GM23338 (cell line): ENCODE data around the gene PAQR9. TPM values are rescaled to one million over a fixed set of nuclear protein-coding genes. Genes with fewer than 3 reads are reported as not detected.

Experiments
- ATAC-seq: fragments of 200-7000 bp; cut with Tn5 transposase; 3 replicates; pipeline ENCODE4 v1.9.1; 2020
- DNase-seq: peaks from one replicate; pipeline ENCODE4 v3.0.0-alpha.2; 2015; ENCODE audit warnings: low spot score
- H2AFZ ChIP-seq: fragments of 200-600 bp; sonication (generic); 2 replicates; pipeline ENCODE4 v1.8.0; 2016; ENCODE audit warnings: antibody characterized with exemption, mild to moderate bottlenecking, moderate library complexity
- H3F3A ChIP-seq: fragments of 200-600 bp; sonication (generic); replicated peaks from 2 replicates; pipeline ENCODE4 v1.8.0; 2017; ENCODE audit warnings: antibody characterized with exemption, mixed run types, low read depth
- H3K27ac ChIP-seq: fragments of 200-600 bp; sonication (generic); 2 replicates; pipeline ENCODE4 v1.6.1; 2016; ENCODE audit warnings: low read depth
- H3K27me3 ChIP-seq: fragments of 200-600 bp; sonication (generic); 2 replicates; pipeline ENCODE4 v1.8.0; 2016; ENCODE audit warnings: mild to moderate bottlenecking, mixed run types, moderate library complexity; ENCODE audit not compliant: insufficient read depth
- H3K36me3 ChIP-seq: fragments of 200-600 bp; sonication (generic); 2 replicates; pipeline ENCODE4 v1.8.0; 2016; ENCODE audit warnings: mild to moderate bottlenecking; ENCODE audit not compliant: insufficient read depth
- H3K4me1 ChIP-seq: fragments of 200-600 bp; sonication (generic); 2 replicates; pipeline ENCODE4 v1.8.0; 2016; ENCODE audit warnings: mild to moderate bottlenecking, moderate library complexity; ENCODE audit not compliant: insufficient read depth
- H3K4me2 ChIP-seq: fragments of 200-600 bp; sonication (generic); 2 replicates; pipeline ENCODE4 v1.7.1; 2017; ENCODE audit warnings: mixed run types
- H3K4me3 ChIP-seq: fragments of 200-600 bp; sonication (generic); 2 replicates; pipeline ENCODE4 v1.6.1; 2016; ENCODE audit warnings: mixed run types
- H3K79me2 ChIP-seq: fragments of 200-600 bp; sonication (generic); replicated peaks from 2 replicates; pipeline ENCODE4 v1.8.0; 2017; ENCODE audit warnings: mild to moderate bottlenecking; ENCODE audit not compliant: insufficient read depth
- H3K9me2 ChIP-seq: fragments of 200-600 bp; sonication (generic); 2 replicates; pipeline ENCODE4 v1.8.0; 2017; ENCODE audit not compliant: insufficient read depth
- H4K20me1 ChIP-seq: fragments of 200-600 bp; sonication (generic); replicated peaks from 2 replicates; pipeline ENCODE4 v1.8.0; 2017; ENCODE audit warnings: mild to moderate bottlenecking; ENCODE audit not compliant: insufficient read depth
- H3K27ac Mint-ChIP-seq: 2 replicates; pipeline ENCODE4 v1.8.0; 2020; ENCODE audit warnings: inconsistent platforms, mild to moderate bottlenecking, moderate library complexity, mixed read lengths
- H3K27me3 Mint-ChIP-seq: 3 replicates; pipeline ENCODE4 v1.8.0; 2022; ENCODE audit warnings: low read depth, mild to moderate bottlenecking, moderate library complexity, mixed read lengths, inconsistent platforms; ENCODE audit not compliant: insufficient read depth, poor library complexity
- H3K36me3 Mint-ChIP-seq: 3 replicates; pipeline ENCODE4 v1.8.0; 2021; ENCODE audit warnings: low read depth, mild to moderate bottlenecking, inconsistent platforms, moderate library complexity, mixed read lengths
- H3K4me1 Mint-ChIP-seq: 3 replicates; pipeline ENCODE4 v1.8.0; 2020; ENCODE audit warnings: mild to moderate bottlenecking, inconsistent platforms, mixed read lengths
- H3K4me3 Mint-ChIP-seq: 3 replicates; pipeline ENCODE4 v1.8.0; 2021; ENCODE audit warnings: moderate library complexity, mild to moderate bottlenecking, inconsistent platforms, mixed read lengths
- H3K9me3 Mint-ChIP-seq: 3 replicates; pipeline ENCODE4 v1.8.0; 2020; ENCODE audit warnings: moderate library complexity, mild to moderate bottlenecking, inconsistent platforms, mixed read lengths
- CREB1 ChIP-seq: fragments of 250-450 bp; sonication (Bioruptor Pico); IDR thresholded peaks from 2 replicates; pipeline ENCODE4 v1.5.0; 2020; ENCODE audit warnings: low read depth, mild to moderate bottlenecking, moderate library complexity
- CTCF ChIP-seq, 2 experiments: fragments of 200-600 bp in 1 of 2; sonication (generic) in 1 of 2; conservative IDR thresholded peaks; 2 replicates each; pipeline versions ENCODE4 v1.5.1 to v1.6.1; 2016 to 2017; ENCODE audit warnings: antibody characterized with exemption in 2 of 2, low read depth in 2 of 2, mild to moderate bottlenecking in 2 of 2, moderate library complexity in 1 of 2
- ETS1 ChIP-seq: IDR thresholded peaks from 2 replicates; pipeline ENCODE4 v1.6.1; 2016; ENCODE audit warnings: antibody characterized with exemption
- EZH2phosphoT487 ChIP-seq: fragments of 200-600 bp; sonication (generic); IDR thresholded peaks from one replicate; pipeline ENCODE4 v1.8.1; 2018; ENCODE audit warnings: antibody characterized with exemption; ENCODE audit not compliant: unreplicated experiment
- NANOG ChIP-seq: IDR thresholded peaks from 2 replicates; pipeline ENCODE4 v1.6.1; 2016; ENCODE audit warnings: antibody characterized with exemption, borderline replicate concordance
- REST ChIP-seq: IDR thresholded peaks from one replicate; pipeline ENCODE4 v1.6.1; 2018; ENCODE audit warnings: antibody characterized with exemption; ENCODE audit not compliant: unreplicated experiment
- STAT1 ChIP-seq: IDR thresholded peaks from one replicate; pipeline ENCODE4 v1.6.1; 2016; ENCODE audit warnings: antibody characterized with exemption; ENCODE audit not compliant: unreplicated experiment
- ZNF114 ChIP-seq: fragments of 250-450 bp; sonication (Bioruptor Pico); IDR thresholded peaks from 2 replicates; pipeline ENCODE4 v1.5.0; 2020; ENCODE audit warnings: mild to moderate bottlenecking, moderate library complexity
- polyA plus RNA-seq: library from polyadenylated mRNA; unstranded; fragments of >200 nt; fragmentation: Nextera tagmentation; extraction: Ambion mirVana; gene quantifications from 2 replicates; pipeline ENCODE4 v1.2.1, GENCODE V29; 2016
- total RNA-seq: library from RNA; depleted of rRNA; stranded (reverse); fragments of >200 nt; shearing (Covaris generic); gene quantifications from 2 replicates; pipeline ENCODE4 v1.2.3, GENCODE V29; 2014
- TF ChIP-seq, protein P1 (sequence below): fragments of 250-450 bp; sonication (Bioruptor Pico); IDR thresholded peaks from 2 replicates; pipeline ENCODE4 v1.5.0; 2020; ENCODE audit warnings: mild to moderate bottlenecking, moderate library complexity

The PAQR9 gene
- total and polyA plus RNA-seq, 2 experiments from 2014 or later, result 2.0 to 2.3 TPM

DNA sequence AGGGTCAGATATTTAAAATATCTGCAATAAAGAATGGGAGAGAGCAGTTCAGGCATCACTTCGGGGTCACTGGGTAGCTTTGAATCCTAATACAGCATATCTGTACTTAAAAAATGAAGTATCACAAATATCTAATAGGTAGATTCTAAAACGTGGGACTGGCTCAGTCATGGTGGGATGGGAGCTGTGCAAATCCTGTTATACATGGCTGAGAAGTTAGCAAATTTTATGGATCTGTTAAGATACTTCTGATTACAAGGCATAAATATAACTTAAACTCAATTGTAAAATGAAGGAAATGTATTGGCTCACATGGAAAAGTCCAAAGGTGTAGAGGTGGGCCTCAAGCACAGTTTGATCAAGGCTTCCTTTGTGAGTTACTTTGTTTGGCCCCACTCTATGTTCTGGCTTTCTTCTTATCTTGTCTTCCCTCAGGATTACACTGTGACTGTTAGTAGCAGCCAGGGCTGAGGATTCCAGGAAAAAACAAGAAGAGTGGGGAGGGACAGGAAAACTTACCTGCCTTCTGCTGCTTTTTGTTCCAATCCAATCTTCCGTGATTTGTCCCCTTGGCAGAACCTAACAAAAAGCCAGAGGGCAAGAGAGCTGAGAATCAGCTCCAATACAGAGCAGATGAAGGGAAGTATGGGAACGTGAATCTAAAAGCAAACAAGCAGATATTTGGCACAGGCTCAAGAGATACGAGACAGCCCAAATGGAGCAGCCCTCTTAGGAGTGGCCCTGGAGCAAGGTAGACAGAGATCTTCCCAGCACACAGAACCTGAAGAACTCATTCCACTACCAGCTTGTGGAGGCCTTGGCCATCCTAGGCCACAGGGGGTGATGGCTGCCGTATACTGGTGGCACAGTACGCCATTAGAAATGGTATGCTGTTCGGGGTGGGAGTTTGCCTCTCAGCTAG is 10.9 kb downstream of the PAQR9 start:
- no peaks in the 10 kb centered on the region; the same call in 1 of the 2 replicates for H3K4me1 ChIP-seq
- no peak overlapping the region for H3K4me3 ChIP-seq
- H3K9me3 Mint-ChIP-seq, result no peaks in the 10 kb centered on the region
- no peak for DNase-seq
- H3K27me3 ChIP-seq, result peaks cover 9% of the 10 kb centered on the region
- no peak for ATAC-seq
- H4K20me1 ChIP-seq, result no peaks in the 10 kb centered on the region
- H3K4me3 Mint-ChIP-seq, result no peak overlapping the region
- no peaks in the 10 kb centered on the region; the same call in 1 of the 2 replicates for H3K9me2 ChIP-seq
- H3F3A ChIP-seq, result no peaks in the 10 kb centered on the region
- no peaks in the 10 kb centered on the region for H3K36me3 Mint-ChIP-seq
- no peaks in the 10 kb centered on the region for H3K27me3 Mint-ChIP-seq
- no peak for TF ChIP-seq NANOG
- TF ChIP-seq CREB1, result no peak
- TF ChIP-seq ZNF114 (CRISPR knock-in tag), result no peak
- no peak for TF ChIP-seq REST
- TF ChIP-seq ETS1, result no peak
- no peak for TF ChIP-seq STAT1
- TF ChIP-seq, protein P1, sequence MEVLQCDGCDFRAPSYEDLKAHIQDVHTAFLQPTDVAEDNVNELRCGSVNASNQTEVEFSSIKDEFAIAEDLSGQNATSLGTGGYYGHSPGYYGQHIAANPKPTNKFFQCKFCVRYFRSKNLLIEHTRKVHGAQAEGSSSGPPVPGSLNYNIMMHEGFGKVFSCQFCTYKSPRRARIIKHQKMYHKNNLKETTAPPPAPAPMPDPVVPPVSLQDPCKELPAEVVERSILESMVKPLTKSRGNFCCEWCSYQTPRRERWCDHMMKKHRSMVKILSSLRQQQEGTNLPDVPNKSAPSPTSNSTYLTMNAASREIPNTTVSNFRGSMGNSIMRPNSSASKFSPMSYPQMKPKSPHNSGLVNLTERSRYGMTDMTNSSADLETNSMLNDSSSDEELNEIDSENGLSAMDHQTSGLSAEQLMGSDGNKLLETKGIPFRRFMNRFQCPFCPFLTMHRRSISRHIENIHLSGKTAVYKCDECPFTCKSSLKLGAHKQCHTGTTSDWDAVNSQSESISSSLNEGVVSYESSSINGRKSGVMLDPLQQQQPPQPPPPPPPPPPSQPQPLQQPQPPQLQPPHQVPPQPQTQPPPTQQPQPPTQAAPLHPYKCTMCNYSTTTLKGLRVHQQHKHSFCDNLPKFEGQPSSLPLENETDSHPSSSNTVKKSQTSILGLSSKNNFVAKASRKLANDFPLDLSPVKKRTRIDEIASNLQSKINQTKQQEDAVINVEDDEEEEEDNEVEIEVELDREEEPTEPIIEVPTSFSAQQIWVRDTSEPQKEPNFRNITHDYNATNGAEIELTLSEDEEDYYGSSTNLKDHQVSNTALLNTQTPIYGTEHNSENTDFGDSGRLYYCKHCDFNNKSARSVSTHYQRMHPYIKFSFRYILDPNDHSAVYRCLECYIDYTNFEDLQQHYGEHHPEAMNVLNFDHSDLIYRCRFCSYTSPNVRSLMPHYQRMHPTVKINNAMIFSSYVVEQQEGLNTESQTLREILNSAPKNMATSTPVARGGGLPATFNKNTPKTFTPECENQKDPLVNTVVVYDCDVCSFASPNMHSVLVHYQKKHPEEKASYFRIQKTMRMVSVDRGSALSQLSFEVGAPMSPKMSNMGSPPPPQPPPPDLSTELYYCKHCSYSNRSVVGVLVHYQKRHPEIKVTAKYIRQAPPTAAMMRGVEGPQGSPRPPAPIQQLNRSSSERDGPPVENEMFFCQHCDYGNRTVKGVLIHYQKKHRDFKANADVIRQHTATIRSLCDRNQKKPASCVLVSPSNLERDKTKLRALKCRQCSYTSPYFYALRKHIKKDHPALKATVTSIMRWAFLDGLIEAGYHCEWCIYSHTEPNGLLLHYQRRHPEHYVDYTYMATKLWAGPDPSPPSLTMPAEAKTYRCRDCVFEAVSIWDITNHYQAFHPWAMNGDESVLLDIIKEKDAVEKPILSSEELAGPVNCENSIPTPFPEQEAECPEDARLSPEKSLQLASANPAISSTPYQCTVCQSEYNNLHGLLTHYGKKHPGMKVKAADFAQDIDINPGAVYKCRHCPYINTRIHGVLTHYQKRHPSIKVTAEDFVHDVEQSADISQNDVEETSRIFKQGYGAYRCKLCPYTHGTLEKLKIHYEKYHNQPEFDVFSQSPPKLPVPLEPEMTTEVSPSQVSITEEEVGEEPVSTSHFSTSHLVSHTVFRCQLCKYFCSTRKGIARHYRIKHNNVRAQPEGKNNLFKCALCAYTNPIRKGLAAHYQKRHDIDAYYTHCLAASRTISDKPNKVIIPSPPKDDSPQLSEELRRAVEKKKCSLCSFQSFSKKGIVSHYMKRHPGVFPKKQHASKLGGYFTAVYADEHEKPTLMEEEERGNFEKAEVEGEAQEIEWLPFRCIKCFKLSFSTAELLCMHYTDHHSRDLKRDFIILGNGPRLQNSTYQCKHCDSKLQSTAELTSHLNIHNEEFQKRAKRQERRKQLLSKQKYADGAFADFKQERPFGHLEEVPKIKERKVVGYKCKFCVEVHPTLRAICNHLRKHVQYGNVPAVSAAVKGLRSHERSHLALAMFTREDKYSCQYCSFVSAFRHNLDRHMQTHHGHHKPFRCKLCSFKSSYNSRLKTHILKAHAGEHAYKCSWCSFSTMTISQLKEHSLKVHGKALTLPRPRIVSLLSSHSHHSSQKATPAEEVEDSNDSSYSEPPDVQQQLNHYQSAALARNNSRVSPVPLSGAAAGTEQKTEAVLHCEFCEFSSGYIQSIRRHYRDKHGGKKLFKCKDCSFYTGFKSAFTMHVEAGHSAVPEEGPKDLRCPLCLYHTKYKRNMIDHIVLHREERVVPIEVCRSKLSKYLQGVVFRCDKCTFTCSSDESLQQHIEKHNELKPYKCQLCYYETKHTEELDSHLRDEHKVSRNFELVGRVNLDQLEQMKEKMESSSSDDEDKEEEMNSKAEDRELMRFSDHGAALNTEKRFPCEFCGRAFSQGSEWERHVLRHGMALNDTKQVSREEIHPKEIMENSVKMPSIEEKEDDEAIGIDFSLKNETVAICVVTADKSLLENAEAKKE (CRISPR knock-in tag), result no peak
- TF ChIP-seq EZH2phosphoT487, result no peak
- TF ChIP-seq CTCF (conservative IDR thresholded peaks at IDR 0.05; ENCODE audit: low read depth in 2 of 2), result no peak
- H3K4me2 ChIP-seq, result no peak overlapping the region
- no peak overlapping the region for H3K27ac ChIP-seq
- H3K27ac Mint-ChIP-seq, result no peak overlapping the region
- peak overlapping the region; percentile 93; the same call in 1 of the 2 replicates for H2AFZ ChIP-seq
- H3K79me2 ChIP-seq, result no peaks in the 10 kb centered on the region
- H3K4me1 Mint-ChIP-seq, result peaks cover 9% of the 10 kb centered on the region
- H3K36me3 ChIP-seq, result no peaks in the 10 kb centered on the region
